ENCODE measurements around the gene FNDC5.

- TF ChIP-seq ESRRG (CRISPR knock-in tag; IDR thresholded peaks at IDR 0.05) = no peak
- TF ChIP-seq CSRNP3 (CRISPR knock-in tag; IDR thresholded peaks at IDR 0.05) = no peak
- no peak for TF ChIP-seq GLIS3 (CRISPR knock-in tag; IDR thresholded peaks at IDR 0.05)
- no peak for TF ChIP-seq CREB5 (CRISPR knock-in tag; IDR thresholded peaks at IDR 0.05; ENCODE audit: low read depth)
- no peak for TF ChIP-seq PATZ1 (CRISPR knock-in tag; IDR thresholded peaks at IDR 0.05; ENCODE audit: borderline replicate concordance)
- no peak for TF ChIP-seq ZFP30 (CRISPR knock-in tag; IDR thresholded peaks at IDR 0.05)
- no peak for TF ChIP-seq ISL1 (CRISPR knock-in tag; IDR thresholded peaks at IDR 0.05)
These were observed 30.5 kb upstream of the FNDC5 start, which contains the start of gene TMEM54 for GRCh38 chr1:32900956-32901822.
